Germinal center (tissue), 1 donor: ENCODE measurements around the gene TBC1D24.

Experiments used
- DNase-seq: peaks from one replicate; pipeline ENCODE4 v3.0.0; 2012; ENCODE audit warnings: mixed read lengths, low spot score

TBC1D24 gene

DNA sequence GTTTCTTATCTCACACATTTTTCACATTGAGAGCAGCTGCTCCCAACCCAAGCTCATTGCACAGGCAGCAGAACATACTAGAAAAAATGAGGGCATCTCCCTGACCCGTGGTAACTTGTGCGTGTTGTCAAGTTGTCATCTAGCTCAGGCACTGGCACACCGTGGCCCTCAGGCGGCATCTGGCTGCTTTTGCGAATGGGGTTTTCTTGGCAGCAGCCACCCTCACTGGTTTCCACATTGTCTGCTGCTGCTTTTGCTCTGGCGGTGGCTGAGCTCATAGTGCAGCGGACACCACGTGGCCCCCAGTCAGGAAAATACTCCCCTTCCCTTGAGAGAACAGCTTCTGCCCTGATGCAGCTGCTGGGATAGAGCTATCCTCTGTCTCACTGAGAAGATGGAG is 24.4 kb upstream of the TBC1D24 start:
- DNase-seq = no peak

DNA sequence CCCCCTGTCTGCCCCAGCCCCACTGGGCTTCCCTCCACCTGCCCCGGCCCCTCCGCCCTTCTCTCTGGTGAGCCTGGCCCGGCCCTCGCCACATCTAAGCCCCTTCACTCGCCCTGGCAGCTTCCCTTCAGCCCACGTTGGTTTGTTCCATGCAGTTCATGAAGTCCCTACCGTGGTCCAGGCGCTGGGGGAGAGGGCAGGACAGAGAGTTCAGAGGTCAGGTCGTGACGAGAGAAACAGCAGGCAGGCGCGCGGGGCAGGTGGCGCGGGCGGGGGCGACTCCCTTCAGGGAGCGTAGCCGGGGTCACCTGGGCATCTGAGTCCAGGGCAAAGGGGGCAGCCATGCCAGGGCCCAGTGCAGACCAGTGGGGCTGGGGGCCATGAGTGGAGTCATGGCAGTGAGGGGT is 23.9 kb upstream of the TBC1D24 start:
- no peak for DNase-seq

DNA sequence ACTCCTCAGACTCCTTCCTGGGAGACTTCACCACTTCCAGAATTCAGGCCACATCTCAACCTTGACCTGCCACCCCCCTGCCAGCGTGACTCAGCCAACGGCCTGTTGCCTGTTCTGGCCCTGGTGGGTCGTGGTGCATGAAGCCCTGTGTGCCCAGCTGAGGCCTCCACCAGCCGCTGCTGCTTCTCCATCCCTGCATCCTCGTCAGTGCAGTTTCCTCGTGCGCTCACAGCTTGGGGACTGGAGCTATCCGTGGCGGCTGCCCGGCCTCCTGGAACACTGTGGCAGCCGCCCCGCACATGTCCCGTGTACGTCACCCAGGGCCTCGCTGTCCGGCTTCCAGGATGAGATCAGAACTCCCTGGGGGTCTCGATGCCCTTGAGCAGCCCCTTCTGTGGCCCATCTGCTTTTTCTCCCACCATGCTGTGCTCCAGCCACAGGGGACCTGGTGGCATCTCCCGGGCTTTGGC is 23.0 kb upstream of the TBC1D24 start:
- DNase-seq = no peak

GRCh38 chr16:2452650-2453049 is 22.3 kb upstream of the TBC1D24 start:
- no peak for DNase-seq

DNA sequence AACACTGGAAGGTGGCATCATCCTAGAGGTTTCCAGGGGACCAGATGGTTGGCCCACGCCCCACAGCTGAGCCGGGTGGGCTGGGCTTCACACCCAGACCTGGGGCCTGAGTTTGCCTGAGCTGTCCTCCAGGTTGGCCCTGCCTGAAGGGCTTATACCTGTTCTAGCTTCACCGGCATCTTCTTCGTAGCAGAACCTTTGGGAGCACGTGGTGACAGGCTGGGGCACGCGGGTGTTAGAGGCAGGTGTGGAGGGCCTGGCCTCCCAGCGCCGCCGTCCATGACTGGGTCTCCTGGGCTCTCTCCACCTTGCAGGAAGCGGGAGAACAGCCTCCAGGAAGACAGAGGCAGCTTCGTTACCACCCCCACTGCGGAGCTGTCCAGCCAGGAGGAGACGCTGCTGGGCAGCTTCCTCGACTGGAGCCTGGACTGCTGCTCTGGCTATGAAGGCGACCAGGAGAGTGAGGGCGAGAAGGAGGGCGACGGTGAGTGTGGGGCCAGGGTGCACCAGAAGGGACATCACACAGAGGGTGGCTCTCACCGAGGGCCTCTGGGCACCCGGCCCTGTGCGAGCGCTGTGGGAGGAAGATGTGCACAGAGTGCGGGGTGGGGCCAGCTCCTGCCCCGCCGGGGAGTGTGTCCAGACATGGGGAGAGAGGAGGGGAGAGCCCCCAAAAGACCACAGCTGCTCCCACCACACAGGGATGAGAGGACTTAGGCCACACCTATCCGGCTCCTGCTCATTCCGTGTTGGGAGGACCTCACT is 19.7 kb upstream of the TBC1D24 start:
- DNase-seq = no peak

DNA sequence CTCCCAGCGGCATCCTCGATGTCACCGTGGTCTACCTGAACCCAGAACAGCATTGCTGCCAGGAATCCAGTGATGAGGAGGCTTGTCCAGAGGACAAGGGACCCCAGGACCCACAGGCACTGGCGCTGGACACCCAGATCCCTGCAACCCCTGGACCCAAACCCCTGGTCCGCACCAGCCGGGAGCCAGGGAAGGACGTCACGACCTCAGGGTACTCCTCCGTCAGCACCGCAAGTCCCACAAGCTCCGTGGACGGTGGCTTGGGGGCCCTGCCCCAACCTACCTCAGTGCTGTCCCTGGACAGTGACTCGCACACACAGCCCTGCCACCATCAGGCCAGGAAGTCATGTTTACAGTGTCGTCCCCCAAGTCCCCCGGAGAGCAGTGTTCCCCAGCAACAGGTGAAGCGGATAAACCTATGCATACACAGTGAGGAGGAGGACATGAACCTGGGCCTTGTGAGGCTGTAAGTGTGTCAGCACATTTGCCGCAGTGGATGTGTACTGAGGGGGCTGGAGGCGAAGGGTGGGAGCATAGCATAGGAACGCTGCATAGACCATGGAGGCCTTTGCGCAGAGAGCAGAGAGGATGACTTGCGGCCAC is 18.3 kb upstream of the TBC1D24 start:
- DNase-seq = no peak

- no peak for DNase-seq
Measured at GRCh38 chr16:2457267-2457666, 17.7 kb upstream of the TBC1D24 start.

GRCh38 chr16:2457946-2458345 is 17.0 kb upstream of the TBC1D24 start:
- no peak for DNase-seq

- peak; percentile 24 for DNase-seq
Measured at GRCh38 chr16:2458887-2459646, 15.9 kb upstream of the TBC1D24 start.

GRCh38 chr16:2459647-2460390 is 15.1 kb upstream of the TBC1D24 start, which contains the start of gene TEDC2:
TEDC2 (plus strand) TSS chr16:2460109; CDS start chr16:2460145, 36 bp downstream.
- DNase-seq = peak; percentile 99

GRCh38 chr16:2460391-2460713 is 14.6 kb upstream of the TBC1D24 start:
- DNase-seq = no peak

DNA sequence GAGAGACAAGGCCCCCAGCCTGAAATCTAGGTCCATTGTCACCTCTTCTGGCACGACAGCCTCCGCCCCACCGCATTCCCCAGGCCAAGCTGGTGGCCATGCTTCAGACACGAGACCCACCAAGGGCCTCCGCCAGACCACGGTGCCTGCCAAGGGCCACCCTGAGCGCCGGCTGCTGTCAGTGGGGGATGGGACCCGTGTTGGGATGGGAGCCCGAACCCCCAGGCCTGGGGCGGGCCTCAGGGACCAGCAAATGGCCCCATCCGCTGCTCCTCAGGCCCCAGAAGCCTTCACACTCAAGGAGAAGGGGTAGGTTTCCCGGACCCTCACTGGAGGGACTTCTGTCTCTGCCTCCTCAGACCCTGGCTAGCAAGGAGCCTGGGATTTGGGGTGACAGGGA is 14.0 kb upstream of the TBC1D24 start:
- no peak for DNase-seq

DNA sequence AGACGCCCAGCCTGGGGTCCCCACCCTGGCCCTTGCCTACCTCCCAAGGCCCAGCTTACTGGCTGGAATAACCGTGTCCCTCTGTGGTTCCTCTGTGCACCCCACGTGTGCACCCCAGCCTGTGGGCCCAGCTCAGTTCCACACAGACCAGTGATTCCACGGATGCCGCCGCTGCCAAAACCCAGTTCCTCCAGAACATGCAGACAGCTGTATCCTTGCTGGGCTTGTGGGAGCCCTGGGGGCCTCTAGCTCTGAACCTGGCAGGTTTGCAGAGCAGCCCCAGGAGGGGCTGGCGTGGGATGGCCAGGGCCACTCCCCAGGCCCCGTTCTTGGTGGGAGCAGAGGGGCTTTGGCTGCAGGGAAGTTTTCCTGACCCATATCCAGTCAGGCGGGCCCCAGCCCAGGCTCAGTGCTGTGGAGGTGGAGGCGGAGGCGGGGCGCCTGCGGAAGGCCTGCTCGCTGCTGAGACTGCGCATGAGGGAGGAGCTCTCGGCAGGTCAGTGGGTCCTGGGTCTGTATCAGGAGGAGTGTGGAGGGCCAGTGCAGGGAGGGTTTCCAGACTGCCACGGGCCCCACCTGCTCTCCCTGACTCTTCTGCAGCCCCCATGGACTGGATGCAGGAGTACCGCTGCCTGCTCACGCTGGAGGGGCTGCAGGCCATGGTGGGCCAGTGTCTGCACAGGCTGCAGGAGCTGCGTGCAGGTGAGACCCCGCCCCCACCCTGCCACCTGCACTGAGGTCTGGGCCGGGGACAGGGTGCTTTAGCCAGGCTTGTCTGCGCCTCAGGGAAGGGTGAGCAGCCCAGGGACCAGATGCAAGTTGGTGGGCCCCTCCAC is 12.7 kb upstream of the TBC1D24 start:
- no peak for DNase-seq

DNA sequence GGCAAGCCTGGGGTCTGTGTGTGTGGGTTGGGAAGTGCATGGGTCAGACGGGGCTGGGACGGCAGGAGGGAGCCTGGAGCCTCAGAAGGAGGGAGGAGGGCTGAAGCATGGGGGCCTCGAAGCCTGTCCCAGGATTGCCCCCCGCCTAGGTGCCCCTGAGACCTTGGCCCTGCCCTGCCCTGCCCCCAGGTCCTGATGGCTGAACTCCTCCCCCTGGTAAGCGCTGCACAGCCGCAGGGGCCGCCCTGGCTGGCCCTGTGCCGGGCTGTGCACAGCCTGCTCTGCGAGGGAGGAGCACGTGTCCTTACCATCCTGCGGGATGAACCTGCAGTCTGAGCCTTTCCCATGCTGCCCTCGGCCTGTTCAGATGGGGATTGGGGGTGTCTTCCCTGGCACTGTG is 10.6 kb upstream of the TBC1D24 start:
- no peak for DNase-seq

DNA sequence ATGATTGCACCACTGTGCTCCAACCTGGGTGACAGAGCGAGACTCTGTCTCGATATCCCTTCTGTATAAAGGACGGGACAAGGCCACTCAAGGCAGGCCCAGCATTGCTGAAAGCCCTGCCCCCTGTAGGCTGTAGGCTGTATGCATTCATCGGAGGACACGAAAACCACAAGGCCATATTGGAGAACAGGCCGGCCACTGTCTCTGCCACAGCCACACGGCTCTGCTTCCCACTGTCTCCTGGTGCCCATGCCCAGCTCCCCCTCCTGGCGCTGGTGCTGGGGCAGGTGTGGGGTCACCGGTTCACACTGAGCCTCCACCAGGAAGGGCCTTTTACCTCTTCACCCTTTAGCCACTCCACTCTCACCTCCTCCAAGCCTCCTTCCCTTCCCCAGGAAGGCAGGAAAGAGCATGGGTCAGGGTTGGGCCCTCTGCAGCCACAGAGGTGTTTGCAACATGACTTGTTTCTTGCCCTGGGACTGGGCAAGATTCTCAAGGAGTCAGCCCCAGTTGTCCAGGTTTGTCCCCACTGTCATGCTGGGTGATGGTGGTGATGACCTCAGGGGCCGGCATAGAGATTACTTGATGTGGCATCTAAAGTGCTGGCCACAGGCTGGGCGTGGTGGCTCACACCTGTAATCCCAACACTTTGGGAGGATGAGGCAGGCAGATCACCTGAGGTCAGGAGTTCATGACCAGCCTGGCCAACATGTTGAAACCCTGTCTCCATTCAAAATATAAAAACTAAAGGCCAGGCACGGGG is 9.1 kb upstream of the TBC1D24 start:
- DNase-seq = no peak

- DNase-seq = no peak
Measured at GRCh38 chr16:2466667-2467527, 8.0 kb upstream of the TBC1D24 start.

GRCh38 chr16:2467528-2468232 is 7.2 kb upstream of the TBC1D24 start:
- no peak for DNase-seq

GRCh38 chr16:2468233-2468724 is 6.6 kb upstream of the TBC1D24 start:
- DNase-seq = no peak
